HEK293 (cell line): ENCODE measurements around the gene LAMA5.

ENCODE experiments used
- ATF2 ChIP-seq: fragments of 450-650 bp; formaldehyde crosslinking; IDR thresholded peaks from 2 replicates; pipeline ENCODE4 v1.5.1; 2016; ENCODE audit warnings: missing biosample characterization, missing genetic modification characterization, low read depth
- ELK4 ChIP-seq: IDR thresholded peaks from 2 replicates; pipeline ENCODE4 v1.6.1; 2011; ENCODE audit warnings: mild to moderate bottlenecking, low read depth, low read length, borderline replicate concordance
- GLIS2 ChIP-seq: fragments of 450-650 bp; formaldehyde crosslinking; IDR thresholded peaks from 2 replicates; pipeline ENCODE4 v1.5.1; 2016; ENCODE audit warnings: missing biosample characterization, missing genetic modification characterization
- IKZF3 ChIP-seq: fragments of 450-650 bp; IDR thresholded peaks from 2 replicates; pipeline ENCODE4 v1.5.0; 2018; ENCODE audit warnings: missing biosample characterization, mild to moderate bottlenecking, missing genetic modification characterization, moderate library complexity
- KLF9 ChIP-seq: fragments of 450-650 bp; formaldehyde crosslinking; IDR thresholded peaks from 2 replicates; pipeline ENCODE4 v1.5.1; 2016; ENCODE audit warnings: missing biosample characterization, missing genetic modification characterization, low read depth
- MZF1 ChIP-seq: fragments of 450-650 bp; formaldehyde crosslinking; IDR thresholded peaks from 2 replicates; pipeline ENCODE4 v1.5.1; 2017; ENCODE audit warnings: missing biosample characterization, missing genetic modification characterization, borderline replicate concordance
- PRDM6 ChIP-seq: fragments of 450-650 bp; formaldehyde crosslinking; IDR thresholded peaks from 2 replicates; pipeline ENCODE4 v1.5.1; 2017; ENCODE audit warnings: missing biosample characterization, missing genetic modification characterization
- SALL2 ChIP-seq: fragments of 450-650 bp; formaldehyde crosslinking; IDR thresholded peaks from 2 replicates; pipeline ENCODE4 v1.5.0; 2017; ENCODE audit warnings: missing biosample characterization, mild to moderate bottlenecking, missing genetic modification characterization, borderline replicate concordance
- SP2 ChIP-seq: fragments of 450-650 bp; formaldehyde crosslinking; IDR thresholded peaks from 2 replicates; pipeline ENCODE4 v1.5.1; 2016; ENCODE audit warnings: missing biosample characterization, missing genetic modification characterization
- ZBTB20 ChIP-seq: fragments of 450-650 bp; formaldehyde crosslinking; IDR thresholded peaks from 2 replicates; pipeline ENCODE4 v1.5.1; 2016; ENCODE audit warnings: missing biosample characterization, missing genetic modification characterization
- ZEB2 ChIP-seq: fragments of 450-650 bp; formaldehyde crosslinking; IDR thresholded peaks from 2 replicates; pipeline ENCODE4 v1.5.1; 2016; ENCODE audit warnings: missing biosample characterization, missing genetic modification characterization
- ZNF140 ChIP-seq: fragments of 450-650 bp; formaldehyde crosslinking; IDR thresholded peaks from 2 replicates; pipeline ENCODE4 v1.5.1; 2016; ENCODE audit warnings: missing biosample characterization, missing genetic modification characterization
- ZNF155 ChIP-seq: fragments of 450-650 bp; formaldehyde crosslinking; IDR thresholded peaks from 2 replicates; pipeline ENCODE4 v1.5.1; 2016; ENCODE audit warnings: missing biosample characterization, missing genetic modification characterization
- ZNF354C ChIP-seq: fragments of 450-650 bp; formaldehyde crosslinking; IDR thresholded peaks from 2 replicates; pipeline ENCODE4 v1.5.1; 2016; ENCODE audit warnings: missing biosample characterization, missing genetic modification characterization, low read depth, borderline replicate concordance
- ZNF366 ChIP-seq: fragments of 450-650 bp; formaldehyde crosslinking; conservative IDR thresholded peaks from 2 replicates; pipeline ENCODE4 v1.5.1; 2016; ENCODE audit warnings: missing biosample characterization, missing genetic modification characterization
- ZNF513 ChIP-seq: fragments of 450-650 bp; IDR thresholded peaks from 2 replicates; pipeline ENCODE4 v1.5.1; 2018; ENCODE audit warnings: missing biosample characterization, missing genetic modification characterization
- ZNF548 ChIP-seq: fragments of 450-650 bp; formaldehyde crosslinking; IDR thresholded peaks from 2 replicates; pipeline ENCODE4 v1.5.1; 2016; ENCODE audit warnings: missing biosample characterization, missing genetic modification characterization
- ZNF561 ChIP-seq: fragments of 450-650 bp; IDR thresholded peaks from 2 replicates; pipeline ENCODE4 v1.5.1; 2018; ENCODE audit warnings: missing biosample characterization, missing genetic modification characterization, borderline replicate concordance
- ZNF600 ChIP-seq: fragments of 450-650 bp; formaldehyde crosslinking; IDR thresholded peaks from 2 replicates; pipeline ENCODE4 v1.5.1; 2016; ENCODE audit warnings: missing biosample characterization, missing genetic modification characterization
- ZNF621 ChIP-seq: fragments of 450-650 bp; formaldehyde crosslinking; IDR thresholded peaks from 2 replicates; pipeline ENCODE4 v1.5.1; 2017; ENCODE audit warnings: missing biosample characterization, missing genetic modification characterization
- ZNF623 ChIP-seq: fragments of 450-650 bp; formaldehyde crosslinking; IDR thresholded peaks from 2 replicates; pipeline ENCODE4 v1.5.1; 2016; ENCODE audit warnings: missing biosample characterization, missing genetic modification characterization
- ZNF677 ChIP-seq: fragments of 450-650 bp; IDR thresholded peaks from 2 replicates; pipeline ENCODE4 v1.5.0; 2018; ENCODE audit warnings: missing biosample characterization, mild to moderate bottlenecking, missing genetic modification characterization, moderate library complexity
- ZNF777 ChIP-seq: fragments of 450-650 bp; formaldehyde crosslinking; IDR thresholded peaks from 2 replicates; pipeline ENCODE4 v1.5.1; 2017; ENCODE audit warnings: missing biosample characterization, missing genetic modification characterization, borderline replicate concordance
- ZNF830 ChIP-seq: fragments of 450-650 bp; IDR thresholded peaks from 2 replicates; pipeline ENCODE4 v1.5.0; 2018; ENCODE audit warnings: missing biosample characterization, missing genetic modification characterization, low read depth, mild to moderate bottlenecking, moderate library complexity
- ZNF837 ChIP-seq: fragments of 450-650 bp; formaldehyde crosslinking; IDR thresholded peaks from 2 replicates; pipeline ENCODE4 v1.5.1; 2016; ENCODE audit warnings: missing biosample characterization, missing genetic modification characterization
- ZSCAN4 ChIP-seq: fragments of 450-650 bp; formaldehyde crosslinking; IDR thresholded peaks from 2 replicates; pipeline ENCODE4 v1.5.1; 2017; ENCODE audit warnings: missing biosample characterization, missing genetic modification characterization
- ZSCAN5A ChIP-seq: fragments of 450-650 bp; formaldehyde crosslinking; IDR thresholded peaks from 2 replicates; pipeline ENCODE4 v1.5.1; 2016; ENCODE audit warnings: missing biosample characterization, missing genetic modification characterization
- TF ChIP-seq, protein P1 (sequence below): sonication (generic); formaldehyde crosslinking; IDR thresholded peaks from 2 replicates; pipeline ENCODE4 v1.8.1; 2022; ENCODE audit warnings: mild to moderate bottlenecking, moderate library complexity, missing genetic modification reagents
- TF ChIP-seq, protein P2 (sequence below): fragments of 450-650 bp; formaldehyde crosslinking; IDR thresholded peaks from 2 replicates; pipeline ENCODE4 v1.5.1; 2016; ENCODE audit warnings: missing biosample characterization, missing genetic modification characterization

LAMA5 gene

DNA sequence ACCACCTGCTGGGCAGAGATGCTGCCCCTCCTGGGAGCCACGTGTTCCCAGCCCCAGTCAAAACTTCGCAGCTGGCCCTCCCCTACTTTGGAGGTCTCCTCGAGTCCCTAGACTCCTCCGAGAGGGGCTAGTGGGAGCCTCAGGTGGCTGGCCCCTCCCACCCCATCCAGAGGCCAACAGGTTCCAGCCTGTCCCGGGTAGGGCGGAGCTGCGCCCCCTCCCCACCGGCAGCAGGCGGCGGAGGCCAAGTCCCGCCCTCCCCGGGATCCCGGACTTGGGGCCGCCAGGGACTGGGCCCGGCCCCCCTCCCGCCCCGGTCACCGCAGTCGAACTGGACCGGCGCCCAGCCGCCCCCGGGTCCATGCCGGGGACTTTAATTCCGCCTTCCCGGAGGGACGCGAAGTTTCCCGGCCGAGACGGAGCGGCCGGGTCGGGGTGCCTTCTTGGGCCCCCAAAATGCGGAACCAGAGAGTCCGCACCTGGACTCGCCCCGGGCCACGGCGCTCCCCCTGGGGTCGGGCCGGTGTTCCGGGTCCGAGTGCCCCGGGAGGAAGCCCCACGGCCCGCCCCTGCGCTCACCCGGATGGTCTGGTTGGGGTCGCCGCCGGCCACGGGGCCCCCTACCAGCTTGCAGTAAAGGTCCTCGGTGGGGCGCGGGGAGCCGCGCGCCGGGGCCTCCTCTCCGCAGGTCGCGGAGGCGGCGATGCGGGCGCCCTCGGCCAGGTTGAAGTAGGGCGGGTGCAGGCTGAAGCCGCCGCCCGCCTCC is 559 bp downstream of the LAMA5 start (continued):
- TF ChIP-seq, protein P1, sequence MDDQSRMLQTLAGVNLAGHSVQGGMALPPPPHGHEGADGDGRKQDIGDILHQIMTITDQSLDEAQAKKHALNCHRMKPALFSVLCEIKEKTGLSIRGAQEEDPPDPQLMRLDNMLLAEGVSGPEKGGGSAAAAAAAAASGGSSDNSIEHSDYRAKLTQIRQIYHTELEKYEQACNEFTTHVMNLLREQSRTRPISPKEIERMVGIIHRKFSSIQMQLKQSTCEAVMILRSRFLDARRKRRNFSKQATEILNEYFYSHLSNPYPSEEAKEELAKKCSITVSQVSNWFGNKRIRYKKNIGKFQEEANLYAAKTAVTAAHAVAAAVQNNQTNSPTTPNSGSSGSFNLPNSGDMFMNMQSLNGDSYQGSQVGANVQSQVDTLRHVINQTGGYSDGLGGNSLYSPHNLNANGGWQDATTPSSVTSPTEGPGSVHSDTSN (CRISPR knock-in tag) = no peak
- TF ChIP-seq KLF9 (peak; percentile 24; the same call in 1 of the 2 replicates), ZBTB20 (tag by site-specific recombination) (peak; percentile 26), ZNF561 (tag by site-specific recombination) (0 out of 2 replicates have a peak, but pooled peaks have one; percentile 2), ZNF777 (tag by site-specific recombination) (no peak), ZNF830 (tag by site-specific recombination) (no peak), GLIS2 (tag by site-specific recombination) (peak; percentile 91), ZNF677 (tag by site-specific recombination) (0 out of 2 replicates have a peak, but pooled peaks have one; percentile 21), ZNF155 (no peak), SALL2 (no peak), ZNF623 (no peak), ZSCAN5A (no peak), SP2 (tag by site-specific recombination) (peak; percentile 74), ZNF513 (tag by site-specific recombination) (no peak), ZNF140 (tag by site-specific recombination) (no peak), ZNF354C (tag by site-specific recombination) (no peak), MZF1 (tag by site-specific recombination) (no peak), PRDM6 (tag by site-specific recombination) (no peak), ATF2 (tag by site-specific recombination) (no peak), ZNF548 (tag by site-specific recombination) (no peak), ZSCAN4 (no peak), ZNF621 (tag by site-specific recombination) (no peak), ZNF366 (no peak), ELK4 (no peak), ZEB2 (tag by site-specific recombination) (peak; percentile 66; the same call in 1 of the 2 replicates), ZNF837 (no peak), IKZF3 (0 out of 2 replicates have a peak, but pooled peaks have one; percentile 4), ZNF600 (tag by site-specific recombination) (no peak)
- TF ChIP-seq, protein P2, sequence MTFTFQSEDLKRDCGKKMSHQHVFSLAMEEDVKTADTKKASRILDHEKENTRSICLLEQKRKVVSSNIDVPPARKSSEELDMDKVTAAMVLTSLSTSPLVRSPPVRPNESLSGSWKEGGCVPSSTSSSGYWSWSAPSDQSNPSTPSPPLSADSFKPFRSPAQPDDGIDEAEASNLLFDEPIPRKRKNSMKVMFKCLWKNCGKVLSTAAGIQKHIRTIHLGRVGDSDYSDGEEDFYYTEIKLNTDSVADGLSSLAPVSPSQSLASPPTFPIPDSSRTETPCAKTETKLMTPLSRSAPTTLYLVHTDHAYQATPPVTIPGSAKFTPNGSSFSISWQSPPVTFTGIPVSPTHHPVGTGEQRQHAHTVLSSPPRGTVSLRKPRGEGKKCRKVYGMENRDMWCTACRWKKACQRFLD (tag by site-specific recombination) = no peak
